ENCODE measurements around the gene HMGB3.

- TF ChIP-seq, protein P1, sequence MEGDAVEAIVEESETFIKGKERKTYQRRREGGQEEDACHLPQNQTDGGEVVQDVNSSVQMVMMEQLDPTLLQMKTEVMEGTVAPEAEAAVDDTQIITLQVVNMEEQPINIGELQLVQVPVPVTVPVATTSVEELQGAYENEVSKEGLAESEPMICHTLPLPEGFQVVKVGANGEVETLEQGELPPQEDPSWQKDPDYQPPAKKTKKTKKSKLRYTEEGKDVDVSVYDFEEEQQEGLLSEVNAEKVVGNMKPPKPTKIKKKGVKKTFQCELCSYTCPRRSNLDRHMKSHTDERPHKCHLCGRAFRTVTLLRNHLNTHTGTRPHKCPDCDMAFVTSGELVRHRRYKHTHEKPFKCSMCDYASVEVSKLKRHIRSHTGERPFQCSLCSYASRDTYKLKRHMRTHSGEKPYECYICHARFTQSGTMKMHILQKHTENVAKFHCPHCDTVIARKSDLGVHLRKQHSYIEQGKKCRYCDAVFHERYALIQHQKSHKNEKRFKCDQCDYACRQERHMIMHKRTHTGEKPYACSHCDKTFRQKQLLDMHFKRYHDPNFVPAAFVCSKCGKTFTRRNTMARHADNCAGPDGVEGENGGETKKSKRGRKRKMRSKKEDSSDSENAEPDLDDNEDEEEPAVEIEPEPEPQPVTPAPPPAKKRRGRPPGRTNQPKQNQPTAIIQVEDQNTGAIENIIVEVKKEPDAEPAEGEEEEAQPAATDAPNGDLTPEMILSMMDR (IDR thresholded peaks at IDR 0.05) = no peak
- TF ChIP-seq NR2C2 (CRISPR knock-in tag; IDR thresholded peaks at IDR 0.05) (no peak), FOXK1 (CRISPR knock-in tag; IDR thresholded peaks at IDR 0.05) (no peak), SP1 (CRISPR knock-in tag; conservative IDR thresholded peaks at IDR 0.05) (no peak), ZBTB21 (CRISPR knock-in tag; IDR thresholded peaks at IDR 0.05; ENCODE audit: borderline replicate concordance) (no peak)
- TF ChIP-seq, protein P2, sequence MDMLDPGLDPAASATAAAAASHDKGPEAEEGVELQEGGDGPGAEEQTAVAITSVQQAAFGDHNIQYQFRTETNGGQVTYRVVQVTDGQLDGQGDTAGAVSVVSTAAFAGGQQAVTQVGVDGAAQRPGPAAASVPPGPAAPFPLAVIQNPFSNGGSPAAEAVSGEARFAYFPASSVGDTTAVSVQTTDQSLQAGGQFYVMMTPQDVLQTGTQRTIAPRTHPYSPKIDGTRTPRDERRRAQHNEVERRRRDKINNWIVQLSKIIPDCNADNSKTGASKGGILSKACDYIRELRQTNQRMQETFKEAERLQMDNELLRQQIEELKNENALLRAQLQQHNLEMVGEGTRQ (CRISPR knock-in tag; IDR thresholded peaks at IDR 0.05) = no peak
- TF ChIP-seq, protein P3, sequence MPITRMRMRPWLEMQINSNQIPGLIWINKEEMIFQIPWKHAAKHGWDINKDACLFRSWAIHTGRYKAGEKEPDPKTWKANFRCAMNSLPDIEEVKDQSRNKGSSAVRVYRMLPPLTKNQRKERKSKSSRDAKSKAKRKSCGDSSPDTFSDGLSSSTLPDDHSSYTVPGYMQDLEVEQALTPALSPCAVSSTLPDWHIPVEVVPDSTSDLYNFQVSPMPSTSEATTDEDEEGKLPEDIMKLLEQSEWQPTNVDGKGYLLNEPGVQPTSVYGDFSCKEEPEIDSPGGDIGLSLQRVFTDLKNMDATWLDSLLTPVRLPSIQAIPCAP (CRISPR knock-in tag; IDR thresholded peaks at IDR 0.05) = no peak
Measured at GRCh38 chrX:150989420-150989819, 6.3 kb downstream of the HMGB3 start.

Data from WTC11 (cell line).